Measurements from ENCODE around the gene SERPING1.
"Not testable (repeated sequence)": the region's sequence is repeated elsewhere in the genome, so short reads cannot be mapped to it uniquely, and the experiment has no call there.

The SERPING1 gene

GRCh38 chr11:57648801-57649735, 51.6 kb downstream of the SERPING1 start:
- ChIA-PET POLR2A (no interaction called here), CTCF (interaction anchor here (0.5 to 1.8 kb wide), 5 partner anchors 8 to 122 kb away, joined by 3 to 7 read pairs (median 3); partner anchors contain the start of gene UBE2L6)
- TF ChIP-seq BHLHE40 (IDR thresholded peaks at IDR 0.05; ENCODE audit: borderline replicate concordance) (no peak), L3MBTL2 (conservative IDR thresholded peaks at IDR 0.05) (no peak), ELF4 (IDR thresholded peaks at IDR 0.05) (no peak), NFRKB (IDR thresholded peaks at IDR 0.05) (no peak), FOXM1 (IDR thresholded peaks at IDR 0.05; ENCODE audit: borderline replicate concordance) (no peak), CTBP1 (IDR thresholded peaks at IDR 0.05; ENCODE audit: borderline replicate concordance) (no peak), ARNT (IDR thresholded peaks at IDR 0.05) (no peak), LEF1 (IDR thresholded peaks at IDR 0.05; ENCODE audit: borderline replicate concordance) (no peak), ZNF384 (IDR thresholded peaks at IDR 0.05) (no peak), FOXA1 (IDR thresholded peaks at IDR 0.05) (no peak), SP1 (IDR thresholded peaks at IDR 0.05) (no peak), HDGF (IDR thresholded peaks at IDR 0.05; ENCODE audit: borderline replicate concordance) (no peak), SUZ12 (IDR thresholded peaks at IDR 0.05) (no peak), FOXK2 (IDR thresholded peaks at IDR 0.05) (no peak), PKNOX1 (IDR thresholded peaks at IDR 0.05) (no peak)
- DNase-seq (ENCODE audit: extremely low spot score), result no peak

GRCh38 chr11:57649826-57650738, 52.6 kb downstream of the SERPING1 start, which contains the start of gene YPEL4:
YPEL4 (minus strand) TSS chr11:57649912; CDS start chr11:57647107, 2,805 bp downstream.
- no peak for TF ChIP-seq BHLHE40 (IDR thresholded peaks at IDR 0.05; ENCODE audit: borderline replicate concordance)
- TF ChIP-seq ELF4 (IDR thresholded peaks at IDR 0.05), result no peak
- TF ChIP-seq FOXK2 (IDR thresholded peaks at IDR 0.05), result no peak
- TF ChIP-seq CTBP1 (IDR thresholded peaks at IDR 0.05; ENCODE audit: borderline replicate concordance), result no peak
- TF ChIP-seq ZNF384 (IDR thresholded peaks at IDR 0.05), result no peak
- TF ChIP-seq LEF1 (IDR thresholded peaks at IDR 0.05; ENCODE audit: borderline replicate concordance), result no peak
- TF ChIP-seq SP1 (IDR thresholded peaks at IDR 0.05), result no peak
- TF ChIP-seq L3MBTL2 (conservative IDR thresholded peaks at IDR 0.05), result no peak
- no peak for TF ChIP-seq FOXM1 (IDR thresholded peaks at IDR 0.05; ENCODE audit: borderline replicate concordance)
- TF ChIP-seq SUZ12 (IDR thresholded peaks at IDR 0.05), result no peak
- no peak for TF ChIP-seq ARNT (IDR thresholded peaks at IDR 0.05)
- TF ChIP-seq PKNOX1 (IDR thresholded peaks at IDR 0.05), result no peak
- no peak for TF ChIP-seq HDGF (IDR thresholded peaks at IDR 0.05; ENCODE audit: borderline replicate concordance)
- TF ChIP-seq FOXA1 (IDR thresholded peaks at IDR 0.05), result no peak
- no peak for TF ChIP-seq NFRKB (IDR thresholded peaks at IDR 0.05)
- no peak for TF ChIP-seq TARDBP (IDR thresholded peaks at IDR 0.05)
- CTCF ChIA-PET, result interaction anchor here (0.5 to 1.1 kb wide), 3 partner anchors 9 to 82 kb away, joined by 3 read pairs; no protein-coding TSS in a partner anchor
- no peak for DNase-seq (ENCODE audit: extremely low spot score)
- POLR2A ChIA-PET, result no interaction called here

- ChIA-PET POLR2A (no interaction called here), CTCF (no interaction called here)
- TF ChIP-seq HDGF (IDR thresholded peaks at IDR 0.05; ENCODE audit: borderline replicate concordance) (no peak), SUZ12 (IDR thresholded peaks at IDR 0.05) (no peak), PKNOX1 (IDR thresholded peaks at IDR 0.05) (no peak), BHLHE40 (IDR thresholded peaks at IDR 0.05; ENCODE audit: borderline replicate concordance) (no peak), ZNF384 (IDR thresholded peaks at IDR 0.05) (no peak), TARDBP (IDR thresholded peaks at IDR 0.05) (no peak)
- no peak for DNase-seq (ENCODE audit: extremely low spot score)
These were observed 53.2 kb downstream of the SERPING1 start for GRCh38 chr11:57650739-57651090.

- ChIA-PET POLR2A (no interaction called here), CTCF (no interaction called here)
- TF ChIP-seq HDGF (IDR thresholded peaks at IDR 0.05; ENCODE audit: borderline replicate concordance) (no peak), PKNOX1 (IDR thresholded peaks at IDR 0.05) (no peak), ZNF384 (IDR thresholded peaks at IDR 0.05) (no peak), TARDBP (IDR thresholded peaks at IDR 0.05) (no peak), NFRKB (IDR thresholded peaks at IDR 0.05) (no peak), ELF4 (IDR thresholded peaks at IDR 0.05) (no peak), L3MBTL2 (conservative IDR thresholded peaks at IDR 0.05) (no peak)
These were observed 53.9 kb downstream of the SERPING1 start for GRCh38 chr11:57651408-57651807.

GRCh38 chr11:57652230-57652629, 54.7 kb downstream of the SERPING1 start:
- CTCF ChIA-PET, result interaction anchor here (1.2 kb wide), 1 partner anchor 11 kb away, joined by 3 read pairs; no protein-coding TSS in a partner anchor
- POLR2A ChIA-PET; DNase-seq (ENCODE audit: extremely low spot score): not testable (repeated sequence)

More at GRCh38 chr11:57651408-57651807, 53.9 kb downstream of the SERPING1 start:
- no peak for DNase-seq (ENCODE audit: extremely low spot score)

Data from HEK293T (cell line).